Activated gamma-delta T cell (primary cell): ENCODE measurements around the gene SMIM15.
"Not testable (repeated sequence)": the region's sequence is repeated elsewhere in the genome, so short reads cannot be mapped to it uniquely, and the experiment has no call there.

Experiments used
- DNase-seq: peaks from one replicate; lab custom pipeline; 2025; lab: John Stamatoyannopoulos, UW
- total RNA-seq, 2 donors: gene quantifications; one replicate each; lab custom pipeline; 2026; lab: John Stamatoyannopoulos, UW

Gene SMIM15, protein sequence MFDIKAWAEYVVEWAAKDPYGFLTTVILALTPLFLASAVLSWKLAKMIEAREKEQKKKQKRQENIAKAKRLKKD
- 38.6 to 42.2 reads per million in 2 donors for total RNA-seq

DNA sequence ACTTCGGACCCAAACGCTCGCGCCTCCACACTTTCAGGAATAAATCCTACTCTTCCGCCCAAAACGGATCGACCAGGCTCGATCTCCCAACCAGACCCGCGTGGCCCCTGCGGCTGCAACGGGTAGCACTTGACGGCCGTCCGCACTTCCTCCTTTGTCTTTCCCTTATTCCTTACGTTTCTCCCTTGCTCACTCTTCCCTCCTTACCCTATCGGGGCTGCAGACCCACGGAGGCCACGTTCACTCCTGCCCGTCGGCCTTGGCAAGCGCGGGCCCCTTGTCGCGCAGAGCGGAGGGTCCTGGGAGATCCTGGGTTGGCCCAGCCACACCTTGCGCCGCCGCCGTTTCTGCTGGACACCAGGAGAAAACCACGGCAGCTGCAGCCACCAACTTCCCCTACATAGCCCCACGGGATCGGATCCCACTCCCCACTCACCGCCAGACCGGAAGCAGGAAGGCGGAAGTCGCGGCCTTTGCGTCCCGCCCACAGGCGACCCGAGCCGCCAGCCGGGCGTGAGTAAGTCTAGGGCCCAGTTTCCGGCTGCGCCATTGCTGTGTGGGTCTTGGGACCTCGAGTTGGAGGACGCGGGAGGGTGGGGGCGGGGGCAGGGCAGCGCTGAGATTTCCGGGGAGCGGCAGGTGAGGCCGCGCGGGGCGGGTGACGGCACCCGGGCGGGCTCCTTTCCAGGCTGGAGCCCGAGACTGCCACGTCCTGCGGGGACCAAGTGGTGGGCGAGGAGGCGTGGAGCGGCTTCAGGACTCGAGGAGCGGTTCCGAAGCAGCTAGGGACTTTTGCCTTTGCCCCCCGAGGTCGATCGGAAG, at the start of gene SMIM15:
SMIM15 (minus strand) TSS at position 459 of the 822 bp plus-strand sequence. CDS start 2,297 bp downstream, outside the sequence.
- DNase-seq, result peak; percentile 55

DNA sequence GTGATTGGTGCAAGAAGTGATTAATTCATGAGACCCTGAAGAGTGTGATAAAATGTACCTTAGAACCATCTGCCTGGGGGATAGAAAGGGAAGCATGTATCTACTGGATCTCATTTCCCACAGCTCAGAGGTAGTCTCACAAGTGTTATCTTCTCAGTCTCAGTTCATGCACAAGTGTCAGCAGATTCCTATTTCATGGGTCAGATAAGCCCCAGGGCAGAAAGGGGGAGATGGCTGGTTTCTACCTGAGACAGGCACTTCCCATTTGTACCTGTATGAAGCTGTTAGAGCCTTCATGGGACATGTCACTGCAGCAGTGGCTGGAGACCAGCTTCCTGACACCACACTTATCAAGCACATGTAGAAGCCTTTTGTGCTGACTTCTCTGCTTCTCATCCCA, 45.6 kb upstream of the SMIM15 start:
- no peak for DNase-seq

DNA sequence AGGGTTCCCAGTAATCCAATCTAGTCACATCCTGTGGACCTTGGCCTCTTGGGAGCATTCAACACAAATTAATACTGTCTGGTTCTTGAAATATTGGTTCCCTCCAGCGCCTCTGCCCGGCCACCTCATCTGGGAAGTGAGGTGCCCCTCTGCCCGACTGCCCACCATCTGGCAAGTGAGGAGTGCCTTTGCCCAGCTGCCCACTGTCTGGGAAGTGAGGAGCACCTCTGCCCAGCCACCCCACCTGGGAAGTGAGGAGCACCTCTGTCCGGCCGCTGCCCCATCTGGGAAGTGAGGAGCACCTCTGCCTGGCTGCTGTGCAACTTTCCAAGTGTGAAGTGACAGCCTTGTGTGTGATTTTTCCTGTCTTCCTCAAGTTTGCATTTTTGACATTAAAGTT, 42.7 kb upstream of the SMIM15 start:
- no peak for DNase-seq

- no peak for DNase-seq
Observed at GRCh38 chr5:61202213-61202612, 39.9 kb upstream of the SMIM15 start.

DNA sequence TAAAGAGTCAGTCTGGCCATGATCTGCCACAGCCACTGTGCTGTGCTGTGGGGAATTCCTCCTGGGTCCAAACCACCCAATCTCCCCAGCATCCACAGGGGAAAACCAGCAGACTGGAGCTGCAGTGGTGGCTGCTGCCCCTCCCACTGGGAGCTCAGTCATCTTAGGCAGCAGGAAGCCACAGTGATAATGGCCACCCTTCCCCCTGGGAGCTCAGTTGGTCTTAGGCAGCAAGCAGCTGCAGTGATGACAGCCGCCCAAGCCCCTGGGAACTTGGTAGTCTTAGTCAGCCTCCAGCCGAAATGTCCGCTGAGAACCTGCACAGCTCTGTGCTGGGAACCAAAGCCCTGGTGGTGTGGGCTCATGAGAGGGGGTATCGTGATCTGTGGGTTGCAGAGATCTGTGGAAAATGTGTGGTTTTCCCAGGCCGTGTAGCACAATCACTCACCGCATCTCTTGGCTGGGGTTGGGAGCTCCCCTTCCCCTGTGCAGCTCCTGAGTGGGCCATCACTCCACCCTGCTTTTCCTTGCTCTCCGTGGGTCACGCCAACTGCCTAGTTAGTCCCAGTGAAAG, 38.4 kb upstream of the SMIM15 start:
- no peak for DNase-seq

GRCh38 chr5:61198606-61199005, 36.3 kb upstream of the SMIM15 start:
- DNase-seq, result no peak

DNA sequence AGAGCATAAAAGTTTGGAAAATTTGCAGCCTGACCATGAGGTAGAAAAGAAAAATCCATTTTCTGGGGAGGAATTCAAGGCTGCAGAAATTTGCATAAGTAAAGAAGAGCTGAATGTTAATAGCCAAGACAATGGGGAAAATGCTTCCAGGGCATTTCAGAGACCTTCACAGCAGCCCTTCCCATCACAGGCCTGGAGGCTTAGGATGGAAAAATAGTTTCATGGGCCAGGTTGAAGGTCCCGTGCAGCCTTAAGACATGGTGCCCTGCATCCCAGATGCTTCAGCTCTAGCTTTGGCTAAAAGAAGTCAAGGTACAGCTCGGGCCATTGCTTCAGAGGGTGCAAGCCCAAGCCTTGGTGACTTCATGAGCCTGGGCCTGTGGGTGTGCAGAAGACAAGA, 25.6 kb upstream of the SMIM15 start:
- not testable (repeated sequence) for DNase-seq

DNA sequence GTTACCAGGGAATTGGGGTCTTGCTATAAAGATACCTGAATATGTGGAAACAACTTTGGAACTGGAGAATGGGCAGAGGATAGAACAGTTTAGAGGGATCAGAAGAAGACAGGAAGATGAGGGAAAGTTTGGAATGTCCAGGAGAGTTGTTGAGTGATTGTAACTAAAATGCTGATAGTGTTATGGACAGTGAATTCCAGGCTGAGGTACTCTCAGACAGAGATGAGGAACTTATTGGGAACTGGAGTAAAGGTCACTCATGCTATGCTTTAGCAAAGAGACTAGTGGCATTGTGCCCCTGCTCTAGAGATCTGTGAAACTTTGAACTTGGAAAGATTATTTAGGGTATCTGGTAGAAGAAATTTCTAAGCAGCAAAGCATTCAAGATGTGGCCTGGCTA, 25.1 kb upstream of the SMIM15 start:
- not testable (repeated sequence) for DNase-seq

GRCh38 chr5:61186634-61187033, 24.4 kb upstream of the SMIM15 start:
- no peak for DNase-seq

GRCh38 chr5:61184708-61185107, 22.4 kb upstream of the SMIM15 start:
- no peak for DNase-seq

GRCh38 chr5:61183538-61183937, 21.3 kb upstream of the SMIM15 start:
- no peak for DNase-seq

GRCh38 chr5:61182449-61182848, 20.2 kb upstream of the SMIM15 start:
- DNase-seq, result no peak

DNA sequence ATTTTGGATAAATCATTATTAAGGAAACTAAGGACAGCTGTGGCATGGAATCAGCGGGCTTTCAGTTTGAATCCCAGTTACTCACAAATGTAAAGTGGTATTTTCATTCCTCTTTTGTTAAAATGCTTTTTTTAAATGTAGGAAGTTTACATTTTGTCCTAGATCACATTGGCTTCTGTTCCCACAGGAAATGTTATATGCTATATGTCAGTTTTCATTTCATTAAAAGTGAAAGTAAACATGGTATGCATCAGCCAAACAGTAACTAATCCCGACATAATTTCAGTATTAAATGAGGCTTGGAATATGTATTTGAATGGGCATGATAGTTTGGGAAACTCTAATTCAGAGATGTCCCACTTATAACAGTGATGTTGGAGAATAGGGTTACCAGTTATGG, 18.6 kb upstream of the SMIM15 start:
- DNase-seq, result no peak

- DNase-seq, result no peak
Observed at GRCh38 chr5:61178702-61179101, 16.4 kb upstream of the SMIM15 start.

GRCh38 chr5:61177716-61178115, 15.4 kb upstream of the SMIM15 start:
- DNase-seq, result no peak

GRCh38 chr5:61177070-61177469, 14.8 kb upstream of the SMIM15 start:
- no peak for DNase-seq

- no peak for DNase-seq
Observed at GRCh38 chr5:61176631-61177030, 14.4 kb upstream of the SMIM15 start.

DNA sequence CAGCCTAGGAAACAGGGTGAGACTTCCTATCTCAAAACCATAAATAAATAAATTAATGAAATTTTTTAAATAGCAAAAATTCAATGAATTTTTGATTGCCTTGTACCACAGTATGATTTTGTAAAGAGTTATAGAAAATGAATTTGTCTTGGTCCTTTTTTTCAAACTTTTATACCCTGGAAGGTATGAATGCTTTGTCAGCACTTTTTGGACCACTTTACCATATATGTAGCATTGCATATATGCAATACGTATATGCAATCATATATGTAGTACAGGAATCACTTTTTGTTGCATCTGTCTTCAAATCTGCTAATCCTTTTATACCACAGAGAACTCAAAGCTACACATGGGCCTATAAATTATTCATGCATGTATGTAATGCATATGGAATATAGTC, 9.2 kb upstream of the SMIM15 start:
- no peak for DNase-seq

DNA sequence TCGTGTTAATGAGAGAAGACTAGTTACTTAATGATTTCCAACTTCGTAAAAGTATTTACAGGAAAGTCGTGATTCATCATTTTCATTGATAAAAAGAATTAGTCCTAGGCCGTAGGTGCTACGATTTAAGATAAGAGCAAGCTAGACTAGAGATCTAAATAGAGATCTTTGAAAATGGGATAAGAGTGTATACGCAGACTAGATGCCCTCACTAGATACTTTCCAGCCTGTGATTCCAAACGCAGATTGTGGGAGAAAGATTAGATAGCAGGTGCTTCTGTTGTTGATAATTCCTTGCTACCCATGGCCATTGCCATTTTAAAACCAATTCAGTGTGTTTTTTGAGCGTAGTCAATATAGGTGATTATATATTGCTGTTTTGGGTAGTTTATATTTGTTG, 6.7 kb upstream of the SMIM15 start:
- DNase-seq, result no peak

- DNase-seq, result no peak
Observed at GRCh38 chr5:61167382-61167781, 5.1 kb upstream of the SMIM15 start.

GRCh38 chr5:61163905-61164304, 1.6 kb upstream of the SMIM15 start:
- no peak for DNase-seq

GRCh38 chr5:61162832-61163567, 732 bp upstream of the SMIM15 start:
- no peak for DNase-seq

DNA sequence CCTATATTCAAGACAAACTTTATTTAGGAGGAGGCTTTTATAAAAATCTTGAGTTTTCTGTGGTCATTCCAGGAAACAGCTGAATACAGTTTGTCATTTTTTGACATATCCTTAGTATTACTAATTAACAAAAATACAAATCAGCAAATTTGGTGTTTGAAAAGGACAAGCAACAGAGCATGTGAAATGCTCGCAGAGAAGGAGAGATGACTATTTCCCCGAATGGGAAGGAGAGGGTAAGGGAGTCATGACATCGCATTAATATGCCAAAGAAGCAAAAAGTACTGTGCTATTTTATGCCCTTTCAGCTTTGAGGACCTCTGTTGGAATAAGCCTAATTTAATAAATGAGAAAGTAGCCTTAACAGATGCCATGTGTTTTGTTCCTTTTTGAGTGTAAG, 1.8 kb downstream of the SMIM15 start:
- no peak for DNase-seq
